Left kidney (tissue), 1 donor: ENCODE measurements around the gene CCDC197. TPM values are rescaled to one million over a fixed set of nuclear protein-coding genes. Genes with fewer than 3 reads are reported as not detected.

Source experiments
- polyA plus RNA-seq: library from polyadenylated mRNA; unstranded; fragments of 120-200 nt; gene quantifications from one replicate; pipeline ENCODE4 v1.2.1, GENCODE V29; 2013; ENCODE audit not compliant: insufficient read length

CCDC197 gene
- polyA plus RNA-seq, 1 donor: not detected

Other genes with a start within 250 kb of the CCDC197 start
- 1.5 TPM for gene PRIMA1, start 208.8 kb upstream of the CCDC197 start, polyA plus RNA-seq
- gene FAM181A, start 70.0 kb upstream of the CCDC197 start, polyA plus RNA-seq: not detected
- gene ASB2, start 20.7 kb upstream of the CCDC197 start, polyA plus RNA-seq: 0.40 TPM
- 5.9 TPM for gene OTUB2, start 29.0 kb downstream of the CCDC197 start, polyA plus RNA-seq
- 169 TPM for gene DDX24, start 83.9 kb downstream of the CCDC197 start, polyA plus RNA-seq
- gene IFI27L1, start 84.0 kb downstream of the CCDC197 start, polyA plus RNA-seq: 33.8 TPM
- gene IFI27, start 113.4 kb downstream of the CCDC197 start, polyA plus RNA-seq: 5.5 TPM
- gene IFI27L2, start 132.3 kb downstream of the CCDC197 start, polyA plus RNA-seq: 17.3 TPM
- gene PPP4R4, start 177.0 kb downstream of the CCDC197 start, polyA plus RNA-seq: 0.32 TPM